ENCODE data around the gene SAXO2. TPM values are rescaled to one million over a fixed set of nuclear protein-coding genes. Genes with fewer than 3 reads are reported as not detected.
"Not testable (repeated sequence)": the region's sequence is repeated elsewhere in the genome, so short reads cannot be mapped to it uniquely, and the experiment has no call there.

The SAXO2 gene
- total RNA-seq, 1 donor from 2014 or later, result 4.1 TPM

DNA sequence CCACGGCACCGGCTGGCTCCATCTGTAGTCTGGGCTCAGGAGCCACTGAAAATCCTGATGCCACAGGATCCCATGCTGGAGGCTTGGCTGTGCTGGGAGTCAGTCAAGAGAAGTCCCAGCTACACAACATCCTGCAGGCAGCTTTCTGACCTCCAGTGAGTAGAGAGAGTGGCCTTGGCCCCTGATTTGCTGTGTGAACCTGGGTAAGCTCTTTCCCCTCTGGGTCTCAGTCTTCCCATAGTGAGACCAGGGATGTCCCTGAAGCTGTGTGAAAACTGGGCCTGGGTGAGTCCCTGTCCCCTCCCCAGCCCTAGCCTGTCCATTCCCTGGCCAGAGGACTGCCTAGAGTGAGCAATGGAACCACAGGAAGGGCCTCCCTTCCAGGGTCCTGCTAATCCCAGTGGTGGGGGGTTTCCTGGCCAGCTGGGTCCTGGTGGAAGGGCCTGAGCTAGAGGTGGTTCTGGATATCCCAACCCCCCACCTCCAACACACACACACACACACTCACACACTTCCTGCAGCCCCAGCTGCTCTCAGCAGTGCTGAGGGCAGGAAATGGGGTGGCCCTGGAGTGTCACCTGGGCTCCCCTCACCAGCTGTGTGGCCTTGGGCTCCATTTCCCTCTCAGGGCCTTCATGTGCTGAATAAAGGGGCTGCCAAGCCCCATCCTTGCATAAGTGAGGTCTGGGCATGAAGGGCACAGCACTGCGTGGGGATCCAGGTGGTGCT lies 69.1 kb downstream of the SAXO2 start:
- not testable (repeated sequence) for FAIRE-seq; DNase-seq (ENCODE audit: low spot score in 2 of 2)

- not testable (repeated sequence) for DNase-seq (ENCODE audit: low spot score in 2 of 2); FAIRE-seq
Measured at GRCh38 chr15:82332711-82333602, 70.3 kb downstream of the SAXO2 start.

- not testable (repeated sequence) for FAIRE-seq; DNase-seq (ENCODE audit: low spot score in 2 of 2)
Measured at GRCh38 chr15:82333603-82334553, 71.3 kb downstream of the SAXO2 start.

Other genes with a start within 250 kb of the SAXO2 start
- 89.7 TPM for gene MEX3B, start 216.8 kb upstream of the SAXO2 start, total RNA-seq
- 34.6 TPM for gene EFL1, start 84 bp upstream of the SAXO2 start, total RNA-seq
- gene GOLGA6L10, start 86.7 kb downstream of the SAXO2 start, total RNA-seq, result 2.0 TPM
- 4.1 TPM for gene GOLGA6L9, start 167.0 kb downstream of the SAXO2 start, total RNA-seq